Neural cell (in vitro differentiated cells): ENCODE data around the gene TXNL4A. TPM values are rescaled to one million over a fixed set of nuclear protein-coding genes. Genes with fewer than 3 reads are reported as not detected.

Experiments
- H2AFZ ChIP-seq: fragments of 200-600, 300-800 bp; sonication (generic), shearing (Covaris generic); 2 replicates; pipeline ENCODE4 v1.6.0; 2014; ENCODE audit warnings: low read depth, mild to moderate bottlenecking, antibody characterized with exemption, low read length, moderate library complexity
- H3F3A ChIP-seq: fragments of 200-600 bp; shearing (Covaris generic); 2 replicates; pipeline ENCODE4 v1.6.1; 2016; ENCODE audit warnings: mild to moderate bottlenecking, moderate library complexity, mixed read lengths, antibody characterized with exemption, low read length; ENCODE audit not compliant: insufficient read depth, poor library complexity, severe bottlenecking
- H3K27ac ChIP-seq: fragments of 200-600, 300-800 bp; sonication (generic), shearing (Covaris generic); 2 replicates; pipeline ENCODE4 v1.5.1; 2014; ENCODE audit warnings: mild to moderate bottlenecking, low read length, moderate library complexity
- H3K27me3 ChIP-seq: fragments of 300-800, 200-600 bp; sonication (generic), shearing (Covaris generic); 2 replicates; pipeline ENCODE4 v1.6.0; 2014; ENCODE audit warnings: mild to moderate bottlenecking, low read depth, low read length, moderate library complexity; ENCODE audit not compliant: insufficient read depth
- H3K36me3 ChIP-seq: fragments of 300-800, 200-600 bp; sonication (generic), shearing (Covaris generic); 2 replicates; pipeline ENCODE4 v1.5.1; 2014; ENCODE audit warnings: mild to moderate bottlenecking, antibody characterized with exemption, low read length, moderate library complexity; ENCODE audit not compliant: insufficient read depth
- H3K4me2 ChIP-seq: fragments of 300-800, 200-600 bp; sonication (generic), shearing (Covaris generic); 2 replicates; pipeline ENCODE4 v1.6.0; 2014; ENCODE audit warnings: mild to moderate bottlenecking, low read length
- H3K4me3 ChIP-seq: fragments of 300-800, 200-600 bp; sonication (generic), shearing (Covaris generic); 2 replicates; pipeline ENCODE4 v1.5.1; 2014; ENCODE audit warnings: mild to moderate bottlenecking, low read length, moderate library complexity
- H3K79me2 ChIP-seq: fragments of 200-600 bp; shearing (Covaris generic); replicated peaks from 2 replicates; pipeline ENCODE4 v1.6.0; 2014; ENCODE audit warnings: mild to moderate bottlenecking, low read length, moderate library complexity; ENCODE audit not compliant: insufficient read depth
- H3K9ac ChIP-seq: fragments of 300-800, 200-600 bp; sonication (generic), shearing (Covaris generic); 2 replicates; pipeline ENCODE4 v1.6.1; 2016; ENCODE audit warnings: mild to moderate bottlenecking, low read length, mixed read lengths
- H3K9me2 ChIP-seq: fragments of 200-600 bp; shearing (Covaris generic); 2 replicates; pipeline ENCODE4 v1.6.1; 2016; ENCODE audit warnings: mild to moderate bottlenecking, low read length, mixed read lengths; ENCODE audit not compliant: insufficient read depth
- H3K9me3 ChIP-seq: fragments of 200-600, 300-800 bp; sonication (generic), shearing (Covaris generic); 2 replicates; pipeline ENCODE4 v1.6.1; 2016; ENCODE audit warnings: mild to moderate bottlenecking, mixed run types, low read length, moderate library complexity, mixed read lengths
- H4K20me1 ChIP-seq: fragments of 200-600 bp; shearing (Covaris generic); 2 replicates; pipeline ENCODE4 v1.6.1; 2016; ENCODE audit warnings: mild to moderate bottlenecking, mixed run types; ENCODE audit not compliant: insufficient read depth
- EP300 ChIP-seq: fragments of 450-650 bp; conservative IDR thresholded peaks from 2 replicates; pipeline ENCODE4 v1.6.1; 2014; ENCODE audit warnings: antibody characterized with exemption, mild to moderate bottlenecking, moderate library complexity; ENCODE audit not compliant: poor library complexity, severe bottlenecking
- EZH2 ChIP-seq: fragments of 200-600, 300-800 bp; shearing (Covaris generic), sonication (generic); IDR thresholded peaks from 2 replicates; pipeline ENCODE4 v1.6.1; 2014; ENCODE audit warnings: antibody characterized with exemption, low read length, borderline replicate concordance, mild to moderate bottlenecking; ENCODE audit not compliant: insufficient read depth, poor library complexity, severe bottlenecking
- MXI1 ChIP-seq: fragments of 450-650 bp; conservative IDR thresholded peaks from 2 replicates; pipeline ENCODE4 v1.6.1; 2014; ENCODE audit warnings: antibody characterized with exemption, mild to moderate bottlenecking; ENCODE audit not compliant: poor library complexity, severe bottlenecking
- POLR2AphosphoS5 ChIP-seq: IDR thresholded peaks from 2 replicates; pipeline ENCODE4 v1.6.1; 2012
- RAD21 ChIP-seq: fragments of 450-650 bp; conservative IDR thresholded peaks from 2 replicates; pipeline ENCODE4 v1.6.1; 2014; ENCODE audit warnings: antibody characterized with exemption, mild to moderate bottlenecking, moderate library complexity
- SMC3 ChIP-seq: fragments of 450-650 bp; conservative IDR thresholded peaks from 2 replicates; pipeline ENCODE4 v1.6.1; 2014; ENCODE audit warnings: antibody characterized with exemption, mild to moderate bottlenecking, moderate library complexity; ENCODE audit not compliant: poor library complexity
- TAF1 ChIP-seq: IDR thresholded peaks from 2 replicates; pipeline ENCODE4 v1.6.1; 2012; ENCODE audit warnings: low read depth
- polyA plus RNA-seq: library from polyadenylated mRNA; depleted of rRNA; stranded (reverse); fragments of >200 nt; gene quantifications from 2 replicates; pipeline ENCODE4 v1.2.3, GENCODE V29; 2014
- TF ChIP-seq, protein P1 (sequence below): fragments of 450-650 bp; IDR thresholded peaks from 2 replicates; pipeline ENCODE4 v1.5.1; 2014; ENCODE audit warnings: antibody characterized with exemption, mild to moderate bottlenecking, moderate library complexity; ENCODE audit not compliant: poor library complexity, severe bottlenecking
- TF ChIP-seq, protein P2 (sequence below): IDR thresholded peaks from 2 replicates; pipeline ENCODE4 v1.6.1; 2012; ENCODE audit warnings: borderline replicate concordance

TXNL4A gene
- polyA plus RNA-seq, 1 donor from 2014 or later = 163 TPM

GRCh38 chr18:79970419-79971133, 17.8 kb downstream of the TXNL4A start:
- H4K20me1 ChIP-seq = no peaks in the 10 kb centered on the region
- no peak overlapping the region for H3K9ac ChIP-seq
- no peak overlapping the region for H3K4me3 ChIP-seq
- TF ChIP-seq EP300 (no peak), TAF1 (no peak), POLR2AphosphoS5 (no peak), SMC3 (no peak), EZH2 (no peak), MXI1 (no peak), RAD21 (no peak)
- TF ChIP-seq, protein P1, sequence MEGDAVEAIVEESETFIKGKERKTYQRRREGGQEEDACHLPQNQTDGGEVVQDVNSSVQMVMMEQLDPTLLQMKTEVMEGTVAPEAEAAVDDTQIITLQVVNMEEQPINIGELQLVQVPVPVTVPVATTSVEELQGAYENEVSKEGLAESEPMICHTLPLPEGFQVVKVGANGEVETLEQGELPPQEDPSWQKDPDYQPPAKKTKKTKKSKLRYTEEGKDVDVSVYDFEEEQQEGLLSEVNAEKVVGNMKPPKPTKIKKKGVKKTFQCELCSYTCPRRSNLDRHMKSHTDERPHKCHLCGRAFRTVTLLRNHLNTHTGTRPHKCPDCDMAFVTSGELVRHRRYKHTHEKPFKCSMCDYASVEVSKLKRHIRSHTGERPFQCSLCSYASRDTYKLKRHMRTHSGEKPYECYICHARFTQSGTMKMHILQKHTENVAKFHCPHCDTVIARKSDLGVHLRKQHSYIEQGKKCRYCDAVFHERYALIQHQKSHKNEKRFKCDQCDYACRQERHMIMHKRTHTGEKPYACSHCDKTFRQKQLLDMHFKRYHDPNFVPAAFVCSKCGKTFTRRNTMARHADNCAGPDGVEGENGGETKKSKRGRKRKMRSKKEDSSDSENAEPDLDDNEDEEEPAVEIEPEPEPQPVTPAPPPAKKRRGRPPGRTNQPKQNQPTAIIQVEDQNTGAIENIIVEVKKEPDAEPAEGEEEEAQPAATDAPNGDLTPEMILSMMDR = no peak
- TF ChIP-seq, protein P2, sequence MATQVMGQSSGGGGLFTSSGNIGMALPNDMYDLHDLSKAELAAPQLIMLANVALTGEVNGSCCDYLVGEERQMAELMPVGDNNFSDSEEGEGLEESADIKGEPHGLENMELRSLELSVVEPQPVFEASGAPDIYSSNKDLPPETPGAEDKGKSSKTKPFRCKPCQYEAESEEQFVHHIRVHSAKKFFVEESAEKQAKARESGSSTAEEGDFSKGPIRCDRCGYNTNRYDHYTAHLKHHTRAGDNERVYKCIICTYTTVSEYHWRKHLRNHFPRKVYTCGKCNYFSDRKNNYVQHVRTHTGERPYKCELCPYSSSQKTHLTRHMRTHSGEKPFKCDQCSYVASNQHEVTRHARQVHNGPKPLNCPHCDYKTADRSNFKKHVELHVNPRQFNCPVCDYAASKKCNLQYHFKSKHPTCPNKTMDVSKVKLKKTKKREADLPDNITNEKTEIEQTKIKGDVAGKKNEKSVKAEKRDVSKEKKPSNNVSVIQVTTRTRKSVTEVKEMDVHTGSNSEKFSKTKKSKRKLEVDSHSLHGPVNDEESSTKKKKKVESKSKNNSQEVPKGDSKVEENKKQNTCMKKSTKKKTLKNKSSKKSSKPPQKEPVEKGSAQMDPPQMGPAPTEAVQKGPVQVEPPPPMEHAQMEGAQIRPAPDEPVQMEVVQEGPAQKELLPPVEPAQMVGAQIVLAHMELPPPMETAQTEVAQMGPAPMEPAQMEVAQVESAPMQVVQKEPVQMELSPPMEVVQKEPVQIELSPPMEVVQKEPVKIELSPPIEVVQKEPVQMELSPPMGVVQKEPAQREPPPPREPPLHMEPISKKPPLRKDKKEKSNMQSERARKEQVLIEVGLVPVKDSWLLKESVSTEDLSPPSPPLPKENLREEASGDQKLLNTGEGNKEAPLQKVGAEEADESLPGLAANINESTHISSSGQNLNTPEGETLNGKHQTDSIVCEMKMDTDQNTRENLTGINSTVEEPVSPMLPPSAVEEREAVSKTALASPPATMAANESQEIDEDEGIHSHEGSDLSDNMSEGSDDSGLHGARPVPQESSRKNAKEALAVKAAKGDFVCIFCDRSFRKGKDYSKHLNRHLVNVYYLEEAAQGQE = no peak
- no peak overlapping the region for H3K4me2 ChIP-seq
- no peaks in the 10 kb centered on the region for H3K27me3 ChIP-seq
- no peaks in the 10 kb centered on the region for H3K9me2 ChIP-seq
- H2AFZ ChIP-seq = no peak overlapping the region
- H3F3A ChIP-seq = no peaks in the 10 kb centered on the region
- H3K79me2 ChIP-seq = peaks cover 9% of the 10 kb centered on the region
- H3K36me3 ChIP-seq = no peaks in the 10 kb centered on the region
- no peak overlapping the region for H3K27ac ChIP-seq
- no peaks in the 10 kb centered on the region for H3K9me3 ChIP-seq

DNA sequence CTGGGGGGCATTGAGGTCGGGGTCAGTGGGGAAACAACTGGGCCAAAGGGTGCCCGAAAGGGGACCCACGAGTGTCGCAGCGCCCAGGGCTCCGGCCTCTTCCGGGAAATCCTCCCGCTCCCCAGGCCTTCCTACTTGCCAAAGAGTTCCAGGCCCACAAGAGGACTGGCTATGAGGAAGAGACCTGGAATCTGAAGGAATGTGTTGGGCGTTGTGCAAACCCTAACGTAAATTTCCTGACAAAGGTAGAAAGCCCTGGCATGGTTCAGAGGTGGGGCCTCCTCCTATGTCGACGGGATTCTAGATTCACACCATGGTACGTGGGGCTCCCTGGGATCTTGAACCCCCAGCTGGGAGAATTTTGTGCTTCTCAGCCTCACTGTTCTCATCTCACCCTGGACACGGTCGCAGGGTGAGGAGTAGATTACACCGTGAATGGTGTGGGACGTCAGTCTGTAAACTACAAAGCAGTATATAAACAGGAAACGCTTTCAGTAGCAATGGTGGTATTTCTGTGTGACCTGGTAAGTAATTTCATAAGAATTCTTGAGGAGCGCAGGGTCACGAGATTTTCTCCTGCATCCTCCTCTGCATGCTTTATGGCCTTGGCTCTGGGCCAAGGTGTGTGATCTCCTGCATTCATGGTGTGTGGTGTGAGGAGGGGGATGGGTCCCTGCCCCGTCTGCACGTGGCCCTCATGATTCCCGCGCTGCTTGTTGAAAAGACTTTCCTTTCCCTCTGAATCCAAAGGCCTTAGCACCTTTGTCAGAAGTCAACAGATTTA, 23.1 kb downstream of the TXNL4A start:
- peak overlapping the region; percentile 63 for H3K4me3 ChIP-seq
- no peaks in the 10 kb centered on the region for H3K79me2 ChIP-seq
- H3K9me3 ChIP-seq = no peaks in the 10 kb centered on the region
- no peak overlapping the region for H3K9ac ChIP-seq
- no peaks in the 10 kb centered on the region for H3K9me2 ChIP-seq
- TF ChIP-seq EZH2 = no peak
- TF ChIP-seq RAD21 = no peak
- no peak for TF ChIP-seq POLR2AphosphoS5
- no peak for TF ChIP-seq EP300
- TF ChIP-seq, protein P1 = no peak
- no peak for TF ChIP-seq SMC3
- TF ChIP-seq TAF1 = no peak
- TF ChIP-seq, protein P2 = no peak
- TF ChIP-seq MXI1 = no peak
- H3K36me3 ChIP-seq = no peaks in the 10 kb centered on the region
- H2AFZ ChIP-seq = no peak overlapping the region
- H3K4me2 ChIP-seq = no peak overlapping the region
- H3K27me3 ChIP-seq = no peaks in the 10 kb centered on the region
- no peak overlapping the region for H3K27ac ChIP-seq
- no peaks in the 10 kb centered on the region for H3F3A ChIP-seq
- no peaks in the 10 kb centered on the region for H4K20me1 ChIP-seq
